GM12873 (cell line): ENCODE results near the gene ARHGAP10.

ENCODE experiments used
- TF ChIP-seq, protein P1 (sequence below): IDR thresholded peaks from 2 replicates; pipeline ENCODE4 v1.5.1; 2012; ENCODE audit warnings: low read depth, mild to moderate bottlenecking, moderate library complexity, low read length, control low read depth; ENCODE audit not compliant: insufficient read depth; ENCODE audit errors: missing control alignments

The ARHGAP10 gene

DNA sequence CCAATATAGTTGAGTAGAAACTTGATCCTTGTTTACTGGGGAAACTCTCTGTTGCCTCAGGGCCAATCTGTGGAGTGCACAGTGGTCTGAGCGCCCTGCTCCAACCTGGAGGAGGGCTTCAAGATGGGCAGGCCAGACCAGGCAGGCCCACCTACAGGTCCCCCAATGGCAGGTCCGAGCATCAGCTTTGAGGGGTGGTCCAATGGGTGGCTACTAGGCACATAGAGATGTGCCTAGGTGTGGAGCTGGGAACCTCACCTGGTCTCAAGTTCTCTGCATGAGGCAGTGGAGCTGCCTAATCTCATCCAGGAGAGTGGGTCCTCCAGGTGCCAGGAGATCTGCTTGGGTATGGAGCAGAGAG, 252.9 kb downstream of the ARHGAP10 start:
- TF ChIP-seq, protein P1, sequence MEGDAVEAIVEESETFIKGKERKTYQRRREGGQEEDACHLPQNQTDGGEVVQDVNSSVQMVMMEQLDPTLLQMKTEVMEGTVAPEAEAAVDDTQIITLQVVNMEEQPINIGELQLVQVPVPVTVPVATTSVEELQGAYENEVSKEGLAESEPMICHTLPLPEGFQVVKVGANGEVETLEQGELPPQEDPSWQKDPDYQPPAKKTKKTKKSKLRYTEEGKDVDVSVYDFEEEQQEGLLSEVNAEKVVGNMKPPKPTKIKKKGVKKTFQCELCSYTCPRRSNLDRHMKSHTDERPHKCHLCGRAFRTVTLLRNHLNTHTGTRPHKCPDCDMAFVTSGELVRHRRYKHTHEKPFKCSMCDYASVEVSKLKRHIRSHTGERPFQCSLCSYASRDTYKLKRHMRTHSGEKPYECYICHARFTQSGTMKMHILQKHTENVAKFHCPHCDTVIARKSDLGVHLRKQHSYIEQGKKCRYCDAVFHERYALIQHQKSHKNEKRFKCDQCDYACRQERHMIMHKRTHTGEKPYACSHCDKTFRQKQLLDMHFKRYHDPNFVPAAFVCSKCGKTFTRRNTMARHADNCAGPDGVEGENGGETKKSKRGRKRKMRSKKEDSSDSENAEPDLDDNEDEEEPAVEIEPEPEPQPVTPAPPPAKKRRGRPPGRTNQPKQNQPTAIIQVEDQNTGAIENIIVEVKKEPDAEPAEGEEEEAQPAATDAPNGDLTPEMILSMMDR: no peak

DNA sequence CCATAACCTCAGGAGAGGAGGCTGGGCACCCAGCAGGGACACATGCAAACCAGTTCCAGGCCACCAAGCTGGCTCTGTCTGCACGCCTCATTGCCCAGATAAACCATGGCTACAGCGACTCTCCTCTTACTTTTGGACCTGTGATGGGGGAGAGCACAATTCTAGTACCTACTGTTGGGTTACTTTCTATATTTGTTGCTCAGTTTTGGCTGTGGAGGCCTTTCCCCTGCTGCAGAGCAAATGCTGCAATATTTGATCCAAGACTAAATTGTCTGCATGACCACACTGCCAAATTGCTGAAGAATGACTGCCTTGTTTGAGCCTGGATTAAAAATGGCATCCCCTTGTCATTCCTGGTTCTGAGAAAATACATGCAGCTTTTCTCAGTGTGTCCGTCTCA, 253.5 kb downstream of the ARHGAP10 start:
- TF ChIP-seq, protein P1: no peak

- TF ChIP-seq, protein P1: no peak
Measured at GRCh38 chr4:147987252-147987651, 255.4 kb downstream of the ARHGAP10 start.

DNA sequence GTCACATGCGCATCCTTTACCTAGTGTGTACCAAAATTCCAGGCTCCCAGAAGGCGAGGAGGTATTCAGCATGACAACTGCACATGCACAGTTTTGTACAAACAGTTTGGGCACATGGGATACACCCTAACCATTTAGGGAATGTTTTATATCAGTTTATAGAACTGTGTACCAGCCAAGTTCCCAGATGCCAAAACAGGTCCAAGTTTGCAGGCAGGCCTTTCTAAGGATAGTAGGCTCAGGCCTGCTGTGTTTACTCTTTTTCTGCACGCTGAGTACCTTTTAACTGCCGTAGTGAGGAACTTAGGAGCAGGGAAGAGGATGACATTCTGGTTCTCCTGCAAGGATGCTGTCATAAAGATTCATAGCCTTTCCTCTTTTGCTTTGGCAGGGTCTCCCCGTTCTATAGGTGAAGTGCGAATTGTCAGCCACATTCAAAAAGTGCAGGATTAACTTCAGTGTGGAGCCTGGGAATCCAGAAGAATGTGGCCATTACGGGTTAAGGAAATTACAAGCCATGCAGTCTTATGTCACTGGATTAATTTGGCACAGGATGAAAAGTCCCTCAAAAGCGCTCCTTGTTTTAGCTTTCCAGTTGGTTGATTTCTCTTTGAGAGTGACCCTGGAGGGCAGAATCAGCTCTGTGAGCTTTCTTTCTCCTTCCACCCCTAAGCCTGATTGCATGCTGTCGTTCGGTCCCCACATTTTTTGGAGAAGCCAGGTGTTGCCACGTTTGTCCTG, 259.8 kb downstream of the ARHGAP10 start:
- TF ChIP-seq, protein P1: no peak

DNA sequence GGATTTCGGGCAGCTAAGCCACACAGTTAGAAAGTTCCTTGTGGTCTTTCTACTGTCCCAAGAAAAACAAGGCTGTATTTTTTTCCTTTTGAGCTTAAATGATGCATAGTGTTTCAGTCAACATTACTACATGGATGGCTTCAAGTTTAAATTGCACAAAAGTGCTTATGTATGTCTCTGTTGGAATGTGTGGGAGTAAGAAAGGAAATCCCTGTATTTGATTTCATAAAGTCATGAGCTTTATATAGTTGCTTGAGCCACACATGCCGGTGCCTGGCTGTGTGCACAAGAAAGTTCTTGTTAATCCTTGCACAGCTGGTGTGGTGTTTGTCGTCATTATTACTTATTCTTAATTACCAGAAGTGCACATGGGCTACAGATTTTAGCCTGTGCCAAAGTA, 262.2 kb downstream of the ARHGAP10 start:
- TF ChIP-seq, protein P1: no peak

GRCh38 chr4:147994491-147995385, 262.9 kb downstream of the ARHGAP10 start:
- TF ChIP-seq, protein P1: no peak

GRCh38 chr4:147996859-147997258, 265.0 kb downstream of the ARHGAP10 start:
- TF ChIP-seq, protein P1: no peak
